ENCODE results near the gene NINJ2.

GRCh38 chr12:579420-580110 lies 83.7 kb downstream of the NINJ2 start:
- TF ChIP-seq CTCF (conservative IDR thresholded peaks at IDR 0.05; ENCODE audit: low read length) (no peak), EZH2phosphoT487 (IDR thresholded peaks at IDR 0.05; ENCODE audit: borderline replicate concordance) (no peak)
